GM18498 (cell line): ENCODE data around the gene TRIM72.
"Not testable (repeated sequence)": the region's sequence is repeated elsewhere in the genome, so short reads cannot be mapped to it uniquely, and the experiment has no call there.

Experiments used
- ATAC-seq: cut with Tn5 transposase; IDR thresholded peaks from one replicate; pipeline ENCODE4 v1.9.1; 2021; ENCODE audit warnings: mild to moderate bottlenecking, moderate library complexity; ENCODE audit not compliant: unreplicated experiment

The TRIM72 gene

DNA sequence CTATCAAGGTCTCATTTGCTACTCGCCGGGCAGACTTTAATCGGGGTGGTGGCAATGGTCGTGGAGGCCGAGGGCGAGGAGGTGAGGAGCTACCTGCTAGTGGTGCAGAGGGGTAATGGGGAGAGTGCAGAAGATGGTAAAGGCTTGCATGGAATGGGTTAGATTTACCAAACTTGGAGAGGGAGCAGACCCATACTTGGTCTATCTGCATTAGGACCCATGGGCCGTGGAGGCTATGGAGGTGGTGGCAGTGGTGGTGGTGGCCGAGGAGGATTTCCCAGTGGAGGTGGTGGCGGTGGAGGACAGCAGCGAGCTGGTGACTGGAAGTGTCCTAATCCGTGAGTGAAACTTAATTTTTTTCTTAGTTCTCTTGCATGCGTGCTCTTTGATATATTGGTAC is 23.9 kb upstream of the TRIM72 start:
- no peak for ATAC-seq

DNA sequence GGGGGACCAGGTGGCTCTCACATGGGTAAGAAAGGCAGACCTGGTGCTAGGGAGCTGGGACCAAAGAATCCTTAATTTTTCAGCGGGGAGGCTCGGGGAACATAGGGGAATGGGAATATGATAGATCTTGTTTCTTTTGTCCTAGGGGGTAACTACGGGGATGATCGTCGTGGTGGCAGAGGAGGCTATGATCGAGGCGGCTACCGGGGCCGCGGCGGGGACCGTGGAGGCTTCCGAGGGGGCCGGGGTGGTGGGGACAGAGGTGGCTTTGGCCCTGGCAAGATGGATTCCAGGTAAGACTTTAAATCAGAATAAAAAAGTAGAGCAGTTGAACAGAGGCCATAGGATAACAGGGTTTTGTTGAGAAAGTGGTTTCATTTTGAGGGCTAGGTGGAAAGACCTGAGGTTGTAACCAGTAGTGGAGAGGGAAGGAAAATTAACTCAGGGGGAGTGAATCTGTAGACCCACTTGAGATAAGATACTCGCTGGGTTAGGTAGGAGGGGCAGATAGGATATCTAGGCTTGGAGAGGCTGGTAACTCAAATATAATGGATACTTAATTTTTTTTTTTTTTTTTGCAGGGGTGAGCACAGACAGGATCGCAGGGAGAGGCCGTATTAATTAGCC is 23.0 kb upstream of the TRIM72 start:
- no peak for ATAC-seq

DNA sequence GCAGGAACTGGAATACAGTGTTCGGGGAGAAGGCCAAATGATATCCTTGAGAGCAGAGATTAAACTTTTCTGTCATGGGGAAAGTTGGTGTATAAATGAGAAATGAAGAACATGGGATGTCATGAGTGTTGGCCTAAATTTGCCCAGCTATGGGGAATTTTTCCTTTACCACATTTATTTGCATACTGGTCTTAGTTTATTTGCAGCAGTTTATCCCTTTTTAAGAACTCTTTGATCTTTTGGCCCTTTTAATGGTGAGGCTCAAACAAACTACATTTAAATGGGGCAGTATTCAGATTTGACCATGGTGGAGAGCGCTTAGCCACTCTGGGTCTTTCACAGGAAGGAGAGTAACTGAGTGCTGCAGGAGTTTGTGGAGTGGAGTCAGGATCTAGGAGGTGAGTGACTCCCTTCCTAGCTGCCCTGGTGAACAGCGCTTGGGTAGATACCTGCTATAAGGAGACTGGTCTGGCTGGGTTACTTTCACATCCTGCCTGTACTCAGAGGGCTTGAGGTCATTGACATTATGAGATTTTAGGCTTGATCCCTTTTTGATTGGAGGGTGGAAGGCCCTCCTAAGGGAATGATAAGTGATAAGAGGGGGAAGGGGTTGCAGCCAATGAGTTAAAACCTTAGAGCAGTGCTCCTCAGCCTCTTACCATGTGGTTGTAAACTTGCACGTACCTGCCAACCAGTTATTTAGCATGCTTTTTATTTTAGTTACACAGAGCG is 22.1 kb upstream of the TRIM72 start:
- ATAC-seq: no peak

DNA sequence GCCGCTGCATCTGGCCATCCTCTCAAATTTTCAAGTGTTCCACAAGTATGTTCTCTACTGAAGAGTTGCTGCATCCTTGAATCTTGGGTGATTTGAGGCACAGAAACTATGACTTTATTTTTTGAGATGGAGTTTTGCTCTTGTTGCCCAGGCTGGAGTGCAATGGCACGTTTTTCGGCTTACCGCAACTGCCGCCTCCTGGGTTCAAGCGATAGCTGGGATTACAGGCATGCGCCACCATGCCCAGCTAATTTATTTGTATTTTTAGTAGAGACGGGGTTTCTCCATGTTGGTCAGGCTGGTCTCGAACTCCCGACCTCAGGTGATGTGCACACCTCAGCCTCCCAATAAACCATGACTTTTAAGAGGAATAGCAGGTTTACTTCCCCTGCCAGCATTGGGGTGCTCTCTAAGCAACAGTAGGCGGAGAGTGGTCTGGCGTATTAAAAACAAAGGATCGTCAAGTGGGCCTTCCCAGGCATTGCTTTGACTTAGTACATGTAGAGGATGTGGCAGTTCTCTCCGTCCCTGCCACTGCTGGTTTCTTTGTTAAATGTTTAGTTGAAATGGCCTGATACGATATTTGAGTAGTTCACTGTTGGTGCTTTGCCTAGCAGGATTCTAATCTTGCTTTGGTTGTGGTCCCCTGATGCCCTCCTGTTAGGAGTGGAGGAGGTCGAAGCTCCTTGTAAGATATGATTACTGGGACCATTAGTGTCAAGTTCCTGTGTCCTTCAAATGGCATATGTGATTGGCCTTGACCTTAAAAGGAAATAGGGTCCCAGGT is 20.9 kb upstream of the TRIM72 start:
- no peak for ATAC-seq

DNA sequence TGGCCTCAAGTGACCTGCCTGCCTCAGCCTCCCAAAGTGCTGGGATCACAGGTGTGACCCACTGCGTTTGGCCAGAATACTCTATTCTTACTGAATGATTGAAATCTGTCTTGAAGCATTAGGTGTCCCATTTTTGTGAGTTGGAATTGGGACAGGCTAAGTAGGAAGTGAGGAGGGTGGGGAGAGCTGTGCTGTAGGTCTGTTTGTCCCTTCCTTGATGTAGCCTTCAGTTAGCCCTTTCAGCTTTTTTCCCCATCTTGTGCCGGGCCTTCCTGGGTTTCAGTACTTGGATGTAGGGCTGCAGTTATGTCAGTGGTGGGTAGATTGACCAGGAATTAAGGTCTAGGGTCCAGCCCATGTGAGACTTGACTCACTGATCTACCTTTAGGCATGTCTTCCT is 20.0 kb upstream of the TRIM72 start:
- ATAC-seq: no peak

DNA sequence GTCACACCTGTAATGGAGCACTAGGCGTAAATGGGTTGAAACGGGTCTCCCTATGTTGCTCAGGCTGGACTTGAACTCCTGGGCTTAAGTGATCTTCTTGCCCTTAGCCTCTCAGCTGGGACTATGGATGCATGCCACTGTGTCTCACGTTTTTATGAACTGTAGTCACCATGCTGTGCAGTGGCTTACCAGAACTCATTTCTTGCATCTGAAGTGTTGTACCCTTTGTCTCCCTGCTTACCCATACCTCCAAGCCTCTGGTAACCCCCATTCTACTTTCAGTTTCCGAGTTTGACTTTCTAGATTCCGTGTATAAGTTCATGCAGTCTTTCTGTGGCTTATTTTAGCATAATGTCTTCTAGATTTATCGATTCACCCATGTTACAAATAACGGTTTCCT is 19.0 kb upstream of the TRIM72 start:
- no peak for ATAC-seq

DNA sequence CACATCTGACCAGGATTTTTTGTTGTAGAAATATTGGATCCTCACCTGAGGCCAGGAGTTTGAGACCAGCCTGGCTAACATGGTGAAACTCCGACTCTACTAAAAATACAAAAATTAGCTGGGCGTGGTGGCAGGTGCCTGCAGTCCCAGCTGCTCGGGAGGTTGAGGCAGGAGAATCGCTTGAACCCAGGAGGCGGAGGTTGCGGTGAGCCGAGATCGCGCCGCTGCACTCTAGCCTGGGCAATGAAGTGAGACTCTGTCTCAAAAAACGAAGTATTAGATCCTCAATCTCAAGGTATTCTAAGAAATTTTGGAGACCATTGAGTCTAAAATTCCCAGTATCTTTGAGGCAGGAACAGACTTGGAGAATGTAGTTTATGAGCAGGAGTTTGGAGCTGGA is 18.1 kb upstream of the TRIM72 start:
- ATAC-seq: not testable (repeated sequence)

DNA sequence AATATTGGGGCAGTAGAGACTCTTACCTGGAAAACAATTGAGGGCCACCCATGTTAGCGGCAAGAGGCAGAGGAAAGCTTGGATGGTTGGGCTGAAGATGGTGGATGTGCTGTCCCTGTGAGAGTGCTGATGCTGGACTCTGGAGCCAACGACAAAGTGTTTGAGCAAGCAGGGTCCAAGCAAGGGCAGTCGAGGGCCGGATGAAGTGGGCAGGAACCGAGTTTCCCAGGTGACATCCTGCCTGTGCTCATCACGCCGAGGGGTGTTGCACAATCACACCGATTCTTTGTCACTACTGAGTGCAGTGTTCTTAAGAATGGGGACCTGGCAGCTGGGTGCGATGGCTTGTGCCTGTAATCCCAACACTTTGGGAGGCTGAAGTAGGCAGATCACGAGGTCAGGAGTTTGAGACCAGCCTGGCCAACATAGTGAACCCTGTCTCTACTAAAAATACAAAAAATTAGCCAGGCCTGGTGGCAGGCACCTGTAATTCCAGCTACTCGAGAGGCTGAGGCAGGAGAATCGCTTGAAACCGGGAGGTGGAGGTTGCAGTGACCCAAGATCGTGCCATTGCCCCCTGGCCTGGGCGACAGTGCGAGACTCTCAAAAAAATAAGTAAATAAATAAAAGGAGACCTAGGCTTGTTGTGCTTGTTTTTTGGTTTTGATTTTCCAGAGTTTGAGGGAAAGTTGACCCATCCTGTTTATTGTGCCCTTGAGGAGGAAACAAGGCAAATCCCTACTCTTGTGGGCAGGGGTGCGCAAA is 17.4 kb upstream of the TRIM72 start:
- no peak for ATAC-seq

DNA sequence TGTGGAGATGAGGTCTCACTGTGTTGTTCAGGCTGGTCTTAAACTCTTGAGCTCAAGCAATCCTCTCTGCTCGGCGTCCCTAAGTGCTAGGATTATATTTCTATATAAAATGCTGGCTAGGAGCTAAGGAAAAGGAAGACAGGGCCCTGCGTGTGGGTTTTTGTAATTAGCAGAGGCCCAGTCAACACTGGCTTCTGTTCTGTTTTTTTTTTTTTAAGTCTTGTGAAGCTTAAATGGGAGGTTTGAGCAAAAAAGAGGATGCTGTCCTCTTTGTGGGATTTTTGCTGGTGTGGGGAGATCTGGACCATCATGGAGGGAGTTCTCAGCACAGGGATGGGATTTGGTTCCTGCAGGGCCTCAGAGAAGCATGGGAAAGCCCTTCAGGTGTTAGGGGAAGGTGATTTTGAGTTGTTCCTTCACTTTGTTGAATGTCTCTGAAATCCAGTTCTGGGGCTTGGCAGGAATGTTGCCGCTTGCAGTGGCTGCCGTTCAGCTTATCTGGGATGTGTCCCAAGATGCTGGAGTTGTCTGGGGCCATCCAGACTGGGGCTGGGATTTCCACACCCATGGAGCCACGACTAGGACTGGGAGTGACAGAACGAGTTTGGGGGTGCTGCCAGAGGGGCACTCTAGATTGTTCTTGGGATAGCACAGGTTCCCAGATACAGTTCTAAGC is 15.6 kb upstream of the TRIM72 start:
- no peak for ATAC-seq

DNA sequence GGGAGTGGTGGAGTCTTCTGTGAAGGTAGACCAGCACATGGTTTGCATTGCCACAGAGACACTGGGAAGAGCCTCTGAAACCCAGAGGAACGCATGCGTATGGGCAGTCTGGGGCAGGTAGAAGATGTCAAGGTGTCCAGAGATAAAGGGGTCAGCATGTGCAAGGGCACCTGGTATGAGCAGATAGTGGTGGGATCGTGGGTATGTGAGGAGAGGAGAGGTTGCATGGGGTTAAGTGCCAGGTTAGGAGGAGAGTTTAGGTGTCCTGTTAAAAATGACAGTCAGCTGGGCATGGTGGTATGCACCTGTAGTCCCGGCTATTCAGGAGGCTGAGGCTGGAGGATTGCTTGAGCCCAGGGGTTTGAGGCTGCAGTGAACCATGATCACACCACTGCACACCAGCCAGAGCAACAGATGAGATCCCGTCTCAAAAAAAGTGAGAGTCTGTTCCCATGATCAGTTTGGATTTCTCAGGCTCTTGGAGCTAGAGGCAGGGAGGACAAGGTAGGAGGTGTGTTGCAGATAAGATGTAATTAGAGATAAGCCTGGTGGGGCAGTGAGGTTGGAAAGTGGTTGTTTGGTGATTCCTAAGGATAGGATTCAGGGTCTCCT is 14.4 kb upstream of the TRIM72 start:
- ATAC-seq: no peak

DNA sequence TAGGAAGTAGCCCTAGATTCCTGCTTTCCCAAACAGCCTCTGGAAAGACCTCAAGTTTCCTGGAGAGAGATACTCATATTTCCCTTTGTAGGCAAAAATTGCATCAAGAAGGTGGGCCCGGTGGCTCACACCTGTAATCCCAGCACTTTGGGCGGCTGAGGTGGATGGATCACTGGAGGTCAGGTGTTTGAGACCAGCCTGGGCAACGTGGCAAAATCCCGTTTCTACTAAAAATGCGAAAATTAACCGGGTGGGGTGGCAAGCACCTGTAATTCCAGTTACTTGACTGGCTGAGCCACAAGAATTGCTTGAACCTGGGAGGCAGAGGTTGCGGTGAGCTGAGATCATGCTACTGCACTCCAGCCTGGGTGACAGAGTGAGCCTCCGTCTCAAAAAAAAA is 13.8 kb upstream of the TRIM72 start:
- ATAC-seq: not testable (repeated sequence)

DNA sequence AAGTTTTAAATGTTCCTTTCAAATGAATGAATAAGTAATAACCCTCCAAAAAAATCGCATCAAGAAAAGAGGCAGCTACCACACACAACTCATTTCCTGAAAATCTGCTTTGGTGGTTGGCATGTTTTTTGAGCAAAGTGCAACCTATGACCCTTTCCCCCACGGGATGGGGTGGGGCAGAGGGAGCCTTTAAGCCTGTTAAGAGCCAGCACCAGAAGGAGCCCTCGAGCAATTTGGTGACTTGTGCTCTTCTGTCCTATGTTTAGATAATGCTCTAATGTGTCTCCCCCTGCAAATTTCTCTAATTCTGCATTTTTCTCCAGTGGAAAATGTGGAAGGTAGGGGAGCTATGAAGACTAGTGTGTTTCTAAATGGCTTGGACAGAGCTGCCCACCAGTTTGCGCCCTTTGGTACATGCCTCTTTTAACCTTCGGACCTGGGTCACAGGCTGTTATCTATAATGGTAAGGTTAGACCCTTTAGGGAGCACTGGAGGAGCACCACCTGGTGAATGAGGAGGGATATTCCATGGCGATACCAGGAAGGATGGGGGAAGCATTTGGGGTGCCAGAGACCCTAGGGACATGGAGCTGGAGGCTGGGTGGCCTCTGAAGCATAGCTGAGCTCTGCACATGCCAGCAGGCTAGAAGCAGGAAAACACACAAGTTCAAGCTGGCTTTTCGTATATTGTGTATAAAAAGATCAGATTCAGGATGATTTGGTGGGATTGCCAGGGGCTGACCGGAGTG is 12.9 kb upstream of the TRIM72 start:
- no peak for ATAC-seq

DNA sequence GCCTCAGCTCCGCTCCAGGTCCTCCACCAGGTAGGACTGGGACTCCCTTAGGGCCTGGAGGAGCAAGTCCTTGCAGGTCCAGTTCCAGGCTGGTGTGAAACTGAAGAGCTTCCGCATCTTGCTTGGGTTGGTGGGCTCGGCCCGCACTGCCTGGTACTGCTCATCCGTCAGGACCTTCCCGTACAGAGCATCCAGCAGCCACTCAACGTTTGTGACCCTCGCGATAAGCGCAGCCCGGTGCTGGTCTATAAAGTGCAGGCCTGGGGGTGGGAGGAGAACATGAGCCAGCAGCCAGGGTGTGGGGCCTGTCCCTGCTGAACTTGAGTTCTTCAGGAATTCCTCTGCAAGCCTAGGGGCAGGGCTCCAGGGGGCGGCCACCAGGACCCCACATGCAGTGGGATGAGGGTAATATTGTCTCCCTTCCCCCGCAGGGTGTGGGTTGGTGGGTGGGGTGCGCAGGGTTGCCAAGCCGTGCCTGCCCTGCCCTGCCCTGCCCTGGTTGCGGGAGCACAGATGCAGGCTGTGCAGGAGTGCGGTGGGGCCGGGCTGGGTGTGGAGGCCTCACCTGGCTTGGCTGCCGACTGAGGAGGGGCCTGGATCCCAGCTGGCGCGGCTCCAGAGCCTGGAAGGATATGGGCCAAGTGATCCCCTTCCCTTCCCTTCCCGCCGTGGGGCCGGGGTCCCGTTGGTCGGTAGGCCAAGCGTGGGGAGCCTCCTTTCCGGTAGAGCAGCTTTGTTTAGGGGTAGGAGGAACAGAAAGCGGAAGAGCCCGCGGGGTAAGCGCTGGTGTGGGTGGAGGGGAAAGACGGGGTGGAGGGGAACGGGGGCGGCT is 12.1 kb upstream of the TRIM72 start:
- peak; percentile 67 for ATAC-seq

DNA sequence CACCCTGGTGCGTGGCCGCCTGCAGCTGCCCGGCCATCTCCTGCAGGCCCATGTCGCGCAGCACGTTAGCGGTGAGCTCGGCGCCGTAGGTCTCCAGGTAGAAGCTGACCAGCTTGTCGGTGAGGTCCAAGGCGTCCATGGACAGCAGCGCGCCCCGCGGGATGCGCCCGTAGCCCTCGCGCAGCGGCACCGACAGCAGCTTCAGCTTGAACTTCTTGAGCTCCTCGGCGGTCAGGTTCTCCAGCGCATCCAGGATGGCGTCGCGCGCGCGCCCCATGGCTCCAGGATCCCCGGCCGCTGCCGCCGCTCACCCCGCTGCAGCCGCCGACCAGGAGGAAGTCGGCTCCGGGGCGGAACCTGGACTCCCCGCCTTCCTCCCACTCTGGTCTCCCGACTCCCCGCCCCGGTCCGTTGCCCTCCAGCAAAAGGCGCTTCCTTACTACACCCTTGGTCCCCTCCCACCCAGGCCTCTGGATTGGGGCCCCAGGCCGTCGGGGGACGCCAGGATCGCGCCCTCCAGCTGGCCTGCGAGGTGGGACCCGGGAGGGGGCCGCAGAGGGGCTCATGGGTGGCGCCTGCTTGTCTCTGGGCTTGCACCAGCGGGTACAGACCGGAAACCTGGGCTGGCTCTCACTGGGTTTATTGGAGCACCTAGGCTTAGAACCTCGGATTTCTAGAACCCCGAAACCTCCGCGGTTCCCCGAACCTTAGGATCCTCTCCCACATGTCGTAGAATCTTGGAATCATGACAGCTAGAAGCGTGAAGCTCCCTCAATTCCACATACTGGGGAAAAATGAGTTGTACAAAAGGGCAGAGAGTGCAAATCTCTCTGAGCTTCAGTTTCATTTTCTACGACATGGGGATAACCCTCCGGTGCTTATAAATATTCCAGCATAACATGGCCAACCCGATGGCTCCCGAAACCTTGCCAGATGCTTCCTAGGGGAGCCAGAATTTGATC is 11.2 kb upstream of the TRIM72 start, which contains the start of gene PYCARD:
Gene PYCARD (minus strand): TSS at position 347 of the 962 bp plus-strand sequence. CDS start 70 bp downstream, at position 277.
- ATAC-seq: peak; percentile 49

DNA sequence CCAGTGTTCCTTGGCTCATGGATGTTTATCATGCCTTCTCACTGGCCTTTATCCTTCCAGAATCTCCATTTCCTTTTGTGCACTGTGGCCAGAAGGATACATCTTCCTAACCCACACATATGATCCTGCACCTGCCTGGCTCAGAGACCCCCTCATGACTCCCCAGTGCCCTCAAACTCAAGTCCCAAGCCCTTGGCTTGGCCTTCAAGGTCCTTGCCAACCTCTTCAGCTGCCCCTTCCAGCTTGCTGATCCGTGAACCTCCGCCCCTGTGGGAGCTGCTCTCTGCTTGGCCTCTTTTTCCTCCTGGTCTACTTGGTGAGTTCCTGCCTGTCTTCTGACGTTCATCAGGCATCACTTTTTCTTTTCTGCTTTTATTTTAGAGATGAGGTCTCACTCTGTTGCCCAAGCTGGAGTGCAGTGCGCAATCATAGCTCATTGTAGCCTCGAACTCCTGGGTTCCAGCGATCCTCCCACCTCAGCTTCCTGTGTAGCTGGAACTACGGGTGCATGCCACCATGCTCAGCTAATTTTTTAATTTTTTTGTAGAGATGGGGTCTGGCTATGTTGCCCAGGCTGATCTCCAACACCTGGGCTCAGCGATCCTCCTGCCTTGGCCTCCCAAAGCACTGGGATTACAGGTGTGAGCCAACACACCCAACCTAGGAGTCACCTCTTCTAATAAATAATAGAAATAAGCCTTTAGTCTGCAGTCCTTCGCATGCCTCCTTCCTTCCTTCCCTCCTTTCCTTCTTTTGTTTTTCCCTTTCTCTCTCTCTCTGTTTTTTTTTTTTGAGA is 8.8 kb upstream of the TRIM72 start:
- no peak for ATAC-seq

DNA sequence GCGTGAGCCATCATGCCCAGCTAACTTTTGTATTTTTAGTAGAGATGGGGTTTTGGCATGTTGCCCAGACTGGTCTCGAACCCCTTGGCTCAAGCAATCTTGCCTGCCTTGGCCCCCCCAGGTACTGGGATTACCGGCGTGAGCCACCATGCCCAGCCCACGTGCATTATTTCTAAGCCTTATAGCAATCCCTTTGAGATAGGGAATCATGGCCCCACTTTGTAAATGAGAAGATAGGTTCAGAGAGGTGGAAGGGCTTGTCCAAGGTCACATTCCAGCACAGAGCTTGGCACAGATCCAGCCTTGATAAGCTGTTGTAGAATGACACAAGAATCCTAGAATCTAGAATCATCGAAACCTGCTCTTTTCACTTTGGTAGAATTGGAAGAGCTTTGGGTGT is 7.1 kb upstream of the TRIM72 start:
- no peak for ATAC-seq

DNA sequence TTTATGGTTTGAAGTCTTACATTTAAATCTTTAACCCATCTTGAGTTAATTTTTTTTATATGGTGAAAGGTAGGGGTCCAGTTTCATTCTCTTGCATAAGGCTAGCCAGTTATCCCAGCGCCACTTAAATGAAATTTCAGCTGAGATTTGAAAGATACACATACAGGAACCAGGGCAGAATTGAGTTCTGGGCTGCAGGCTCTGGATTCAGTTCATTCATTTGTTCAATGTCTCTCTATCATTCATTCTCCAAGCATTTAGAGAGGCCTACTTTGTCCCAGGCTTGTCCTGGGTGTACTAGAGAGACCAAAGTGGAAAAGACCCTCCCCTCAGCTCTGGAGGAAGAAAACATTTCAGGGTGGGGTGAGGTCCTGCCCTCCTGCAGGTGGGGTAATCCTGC is 577 bp upstream of the TRIM72 start:
- no peak for ATAC-seq
